Stomach (tissue), 9 donors: ENCODE results near the gene PTPN3. TPM values are rescaled to one million over a fixed set of nuclear protein-coding genes. Genes with fewer than 3 reads are reported as not detected.

ENCODE experiments used
- DNase-seq, 2 donors: peaks; one replicate each; pipeline versions ENCODE4 v3.0.0 to v3.0.0-alpha.2; 2013 to 2019
- H3K27ac ChIP-seq, 5 donors: fragments of 200-600 bp in 4 of 5; sonication (generic) in 4 of 5; one replicate each; pipeline ENCODE4 v1.5.1; 2013 to 2019; ENCODE audit warnings: mild to moderate bottlenecking in 1 of 5, moderate library complexity in 1 of 5
- H3K27me3 ChIP-seq, 3 donors: fragments of 200-600 bp; sonication (generic); one replicate each; pipeline ENCODE4 v1.5.1; 2017 to 2019; ENCODE audit warnings: mixed run types in 1 of 3
- H3K36me3 ChIP-seq, 4 donors: fragments of 200-600 bp; sonication (generic); 1 replicate in 3 of 4; 2 replicates in 1 of 4; pipeline ENCODE4 v1.5.1; 2016 to 2019
- H3K4me1 ChIP-seq, 4 donors: fragments of 200-600 bp; sonication (generic); one replicate each; pipeline ENCODE4 v1.5.1; 2016 to 2019
- H3K4me3 ChIP-seq, 4 donors: fragments of 200-600 bp; sonication (generic) in 3 of 4; one replicate each; pipeline ENCODE4 v1.5.1; 2016 to 2019; ENCODE audit warnings: mild to moderate bottlenecking in 1 of 4
- H3K9me3 ChIP-seq, 4 donors: fragments of 200-600 bp; sonication (generic); one replicate each; pipeline ENCODE4 v1.5.1; 2016 to 2019
- EP300 ChIP-seq: sonication (generic); formaldehyde crosslinking; IDR thresholded peaks from one replicate; pipeline ENCODE4 v1.6.1; 2017; ENCODE audit warnings: antibody characterized with exemption
- POLR2A ChIP-seq, 4 donors: fragments of 450-650 bp; IDR thresholded peaks; one replicate each; pipeline ENCODE4 v1.6.1; 2016; ENCODE audit warnings: antibody characterized with exemption in 4 of 4, control low read depth in 2 of 4, mild to moderate bottlenecking in 1 of 4, moderate library complexity in 1 of 4
- POLR2AphosphoS5 ChIP-seq, 3 donors: sonication (generic); formaldehyde crosslinking; IDR thresholded peaks; one replicate each; pipeline ENCODE4 v1.6.1; 2016; ENCODE audit warnings: antibody characterized with exemption in 3 of 3
- WGBS, 5 donors: extraction: QIAGEN DNeasy Blood & Tissue Kit in 3 of 5; methylation state at CpG; one replicate each; pipeline versions ENCODE4 v1.1.5 to v1.1.7; 2013 to 2018; 5-methylcytosine and 5-hydroxymethylcytosine counted together
- intact Hi-C: fragments of 100-400 bp; cut with DNase I; formaldehyde crosslinking; loops from one replicate; pipeline ENCODE4 v1.15.1; 2023; ENCODE audit warnings: low total_unique reads
- polyA plus RNA-seq, 3 donors: library from polyadenylated mRNA; stranded (reverse); fragments of 200-250 nt; gene quantifications; one replicate each; pipeline ENCODE4 v1.2.3, GENCODE V29; 2013
- total RNA-seq, 5 donors: library from RNA; depleted of rRNA; stranded (reverse); fragments of >200 nt; gene quantifications; one replicate each; pipeline versions ENCODE4 v1.1.0 to v1.2.3, GENCODE V29; 2014 to 2016
- TF ChIP-seq, protein P1 (sequence below), 7 experiments: fragments of 450-650 bp in 4 of 7; fragments of 200-600 bp in 3 of 7; sonication (generic) in 3 of 7; IDR thresholded peaks; one replicate each; pipeline ENCODE4 v1.5.1; 2016 to 2019; ENCODE audit warnings: antibody characterized with exemption in 7 of 7, control low read depth in 2 of 7, mild to moderate bottlenecking in 1 of 7
- donor health status: healthy with polysubstance abuse.
- donor health status: Bipolar disorder and iron deficiency.
- donor health status: healthy.

PTPN3 gene
- total and polyA plus RNA-seq, 8 donors = 4.7 to 16.7 (median 13.1) TPM

DNA sequence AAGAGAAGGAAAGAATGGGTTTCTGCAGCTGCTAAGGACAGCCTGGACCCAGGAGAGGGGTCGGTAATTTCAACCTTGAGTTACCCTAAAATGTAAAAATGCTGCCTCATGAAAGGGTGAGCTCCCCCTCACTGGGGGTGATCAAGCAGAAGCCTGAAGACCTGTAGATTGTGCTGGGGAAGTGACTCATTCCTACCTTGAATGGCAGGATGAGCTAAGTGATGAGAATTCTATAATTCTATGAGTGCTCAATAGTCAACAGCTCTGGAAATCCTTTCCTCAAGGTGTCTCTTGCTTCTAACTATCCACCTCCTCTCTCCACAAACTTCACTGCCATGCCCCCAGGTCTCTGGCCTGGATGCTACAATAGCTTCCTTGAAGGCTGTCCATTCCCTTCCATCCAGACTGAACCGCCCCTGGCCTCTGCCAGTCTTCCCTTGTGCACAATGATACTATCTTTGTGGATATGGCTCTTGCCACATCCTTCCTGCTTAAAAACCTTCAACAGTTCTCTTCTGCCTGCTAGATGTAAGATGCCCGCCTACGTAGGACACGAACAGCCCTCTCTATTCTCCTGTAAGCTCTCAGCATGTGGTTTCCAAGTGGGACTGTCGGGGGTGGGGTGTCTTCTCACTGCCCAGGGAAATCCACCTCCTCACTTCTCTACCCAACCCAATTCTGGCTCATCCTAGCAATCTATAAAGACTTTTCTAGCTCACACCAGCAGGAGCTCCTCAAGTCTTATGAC lies 50.6 kb downstream of the PTPN3 start:
- no peak overlapping the region for H3K27ac ChIP-seq
- peaks cover 0 to 4% (median 0%) of the 10 kb centered on the region in 3 donors for H3K27me3 ChIP-seq
- peaks cover 0 to 42% (median 19%) of the 10 kb centered on the region in 4 donors for H3K36me3 ChIP-seq
- TF ChIP-seq POLR2A (IDR thresholded peaks at IDR 0.05) (no peak), POLR2AphosphoS5 (IDR thresholded peaks at IDR 0.05) (no peak), EP300 (no peak)
- TF ChIP-seq, protein P1, sequence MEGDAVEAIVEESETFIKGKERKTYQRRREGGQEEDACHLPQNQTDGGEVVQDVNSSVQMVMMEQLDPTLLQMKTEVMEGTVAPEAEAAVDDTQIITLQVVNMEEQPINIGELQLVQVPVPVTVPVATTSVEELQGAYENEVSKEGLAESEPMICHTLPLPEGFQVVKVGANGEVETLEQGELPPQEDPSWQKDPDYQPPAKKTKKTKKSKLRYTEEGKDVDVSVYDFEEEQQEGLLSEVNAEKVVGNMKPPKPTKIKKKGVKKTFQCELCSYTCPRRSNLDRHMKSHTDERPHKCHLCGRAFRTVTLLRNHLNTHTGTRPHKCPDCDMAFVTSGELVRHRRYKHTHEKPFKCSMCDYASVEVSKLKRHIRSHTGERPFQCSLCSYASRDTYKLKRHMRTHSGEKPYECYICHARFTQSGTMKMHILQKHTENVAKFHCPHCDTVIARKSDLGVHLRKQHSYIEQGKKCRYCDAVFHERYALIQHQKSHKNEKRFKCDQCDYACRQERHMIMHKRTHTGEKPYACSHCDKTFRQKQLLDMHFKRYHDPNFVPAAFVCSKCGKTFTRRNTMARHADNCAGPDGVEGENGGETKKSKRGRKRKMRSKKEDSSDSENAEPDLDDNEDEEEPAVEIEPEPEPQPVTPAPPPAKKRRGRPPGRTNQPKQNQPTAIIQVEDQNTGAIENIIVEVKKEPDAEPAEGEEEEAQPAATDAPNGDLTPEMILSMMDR (IDR thresholded peaks at IDR 0.05) = no peak
- DNase-seq = no peak
- no peak overlapping the region for H3K4me3 ChIP-seq
- H3K4me1 ChIP-seq = no peaks in the 10 kb centered on the region
- intact Hi-C loops = no loop called here
- 80 to 96% (median 83%) methylated on average over 6 of the region's 6 CpGs for WGBS, 5 donors
- H3K9me3 ChIP-seq = no peaks in the 10 kb centered on the region

DNA sequence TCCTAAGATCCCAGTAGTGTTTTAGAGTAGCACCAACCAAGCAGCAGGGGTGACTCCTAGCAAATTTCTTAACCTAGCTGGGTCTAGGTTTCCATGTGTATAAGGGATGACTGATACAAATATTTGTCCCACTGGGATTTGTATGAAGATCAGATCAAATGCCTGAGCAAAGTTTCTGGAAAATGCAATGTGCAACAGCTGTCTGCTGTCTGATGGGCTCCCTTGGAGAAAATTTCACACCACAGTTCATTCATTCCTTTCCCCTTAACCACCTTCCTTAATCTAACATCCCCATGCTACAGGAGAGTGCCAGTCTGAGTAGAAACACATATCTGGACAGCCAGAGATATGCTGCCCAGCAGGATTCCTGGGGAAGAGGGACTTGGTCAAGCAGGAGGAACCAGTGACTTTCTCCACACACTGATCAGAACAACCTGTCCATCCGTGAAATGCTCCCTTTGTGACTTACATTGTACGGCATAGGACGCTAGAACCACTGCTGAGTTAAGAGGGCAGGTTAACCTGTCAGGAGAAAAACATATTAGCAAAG lies 53.3 kb downstream of the PTPN3 start:
- WGBS, 5 donors = 81 to 94% (median 89%) methylated on average over 3 of the region's 3 CpGs
- H3K27ac ChIP-seq = no peak overlapping the region
- TF ChIP-seq POLR2AphosphoS5 (IDR thresholded peaks at IDR 0.05) (no peak), EP300 (no peak), POLR2A (IDR thresholded peaks at IDR 0.05) (no peak)
- TF ChIP-seq, protein P1 (IDR thresholded peaks at IDR 0.05) = no peak
- peaks cover 0 to 14% (median 8%) of the 10 kb centered on the region in 4 donors for H3K4me1 ChIP-seq
- DNase-seq = no peak
- H3K36me3 ChIP-seq = peaks cover 0 to 42% (median 19%) of the 10 kb centered on the region in 4 donors
- intact Hi-C loops = no loop called here
- peaks cover 0 to 4% (median 0%) of the 10 kb centered on the region in 3 donors for H3K27me3 ChIP-seq
- no peaks in the 10 kb centered on the region for H3K9me3 ChIP-seq
- H3K4me3 ChIP-seq = no peak overlapping the region

DNA sequence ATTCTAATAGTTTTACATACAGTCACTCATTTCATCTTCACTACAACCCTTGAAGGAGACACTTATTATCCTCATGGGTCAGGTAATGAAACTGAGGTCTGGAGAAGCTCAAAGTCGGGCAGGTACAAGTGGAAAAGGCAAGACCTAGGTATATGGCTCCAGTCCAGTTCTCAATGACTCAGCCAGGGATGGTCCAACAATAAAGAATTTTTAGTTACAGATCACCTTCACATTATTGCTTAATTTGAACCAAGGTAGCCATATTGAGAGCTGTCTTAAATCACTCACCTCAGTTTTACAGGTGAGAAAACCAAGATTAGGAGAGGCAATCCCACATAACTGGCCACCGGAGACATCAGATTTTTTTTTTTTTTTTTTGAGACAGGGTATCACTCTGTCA lies 55.4 kb downstream of the PTPN3 start:
- no peak for DNase-seq
- intact Hi-C loops = no loop called here
- peaks cover 0 to 4% (median 0%) of the 10 kb centered on the region in 3 donors for H3K27me3 ChIP-seq
- peaks cover 0 to 33% (median 14%) of the 10 kb centered on the region in 4 donors for H3K36me3 ChIP-seq
- H3K4me3 ChIP-seq = no peak overlapping the region
- H3K9me3 ChIP-seq = no peaks in the 10 kb centered on the region
- no peak overlapping the region for H3K27ac ChIP-seq
- TF ChIP-seq EP300 = no peak
- TF ChIP-seq POLR2A (IDR thresholded peaks at IDR 0.05) = no peak
- TF ChIP-seq POLR2AphosphoS5 (IDR thresholded peaks at IDR 0.05) = no peak
- TF ChIP-seq, protein P1 (IDR thresholded peaks at IDR 0.05) = no peak
- WGBS, 5 donors = 75 to 87% (median 83%) methylated on average over 2 of the region's 2 CpGs
- H3K4me1 ChIP-seq = peaks cover 0 to 14% (median 8%) of the 10 kb centered on the region in 4 donors

DNA sequence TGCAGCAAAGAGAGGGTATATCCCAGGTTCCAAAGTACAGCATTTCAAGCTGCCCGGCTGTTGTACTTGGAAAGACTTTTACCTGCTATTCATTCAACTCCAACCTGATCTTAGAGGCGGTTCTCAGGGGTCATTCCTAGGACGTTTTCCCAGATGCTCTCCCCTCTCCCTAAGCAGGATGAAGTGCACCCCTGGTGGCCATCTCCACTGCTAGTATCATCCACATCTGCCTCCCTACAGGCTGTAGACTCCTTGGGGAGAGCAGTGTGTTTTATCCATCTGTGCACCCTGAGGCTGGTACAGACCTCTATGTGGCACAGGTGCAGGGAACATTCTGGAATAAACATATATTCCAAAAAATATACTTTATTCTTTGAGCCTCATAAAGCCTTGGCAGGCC lies 56.8 kb downstream of the PTPN3 start:
- TF ChIP-seq, protein P1 (IDR thresholded peaks at IDR 0.05) = no peak
- TF ChIP-seq EP300 = no peak
- no peak for TF ChIP-seq POLR2AphosphoS5 (IDR thresholded peaks at IDR 0.05)
- no peak for TF ChIP-seq POLR2A (IDR thresholded peaks at IDR 0.05)
- Histone ChIP-seq H3K4me1 (peaks cover 0 to 14% (median 8%) of the 10 kb centered on the region in 4 donors), H3K9me3 (no peaks in the 10 kb centered on the region), H3K4me3 (no peak overlapping the region), H3K27me3 (peaks cover 0 to 3% (median 0%) of the 10 kb centered on the region in 3 donors), H3K27ac (peak overlapping the region in 2 of 5 donors; percentile 8 to 50), H3K36me3 (peaks cover 0 to 34% (median 9%) of the 10 kb centered on the region in 4 donors)
- intact Hi-C loops = no loop called here
- 27 to 44% (median 31%) methylated on average over 3 of the region's 3 CpGs for WGBS, 5 donors
- DNase-seq = peak in 1 of 2 donors; percentile 27
